Brain microvascular endothelial cell (primary cell): ENCODE data around the gene RPS3.

Experiments used
- DNase-seq: peaks from one replicate; pipeline ENCODE4 v3.0.0-alpha.2; 2020
- H3K27ac ChIP-seq: fragments of 250-450 bp; sonication (Bioruptor Pico); 2 replicates; pipeline ENCODE4 v1.5.1; 2020; ENCODE audit warnings: mild to moderate bottlenecking, moderate library complexity
- H3K27me3 ChIP-seq: fragments of 250-450 bp; sonication (Bioruptor Pico); replicated peaks from 2 replicates; pipeline ENCODE4 v1.5.1; 2020; ENCODE audit warnings: mild to moderate bottlenecking
- H3K36me3 ChIP-seq: fragments of 250-450 bp; sonication (Bioruptor Pico); replicated peaks from 2 replicates; pipeline ENCODE4 v1.5.1; 2020; ENCODE audit warnings: mild to moderate bottlenecking
- H3K4me3 ChIP-seq: 2 replicates; pipeline ENCODE4 v1.5.1; 2011; ENCODE audit warnings: low read depth, mild to moderate bottlenecking, control low read depth, low read length, moderate library complexity
- CTCF ChIP-seq: IDR thresholded peaks from 2 replicates; pipeline ENCODE4 v1.5.1; 2011; ENCODE audit warnings: low read depth, mild to moderate bottlenecking, moderate library complexity, low read length, control low read depth, inconsistent platforms; ENCODE audit errors: missing control alignments
- in situ Hi-C: cut with HindIII; loops from 2 replicates; pipeline ENCODE4 v1.10.0; 2017; ENCODE audit warnings: low sequenced_read_pairs, low pct_ligation_motif_present

Gene RPS3

GRCh38 chr11:75442161-75442885, 43.0 kb downstream of the RPS3 start:
- no peak overlapping the region for H3K4me3 ChIP-seq
- no peak overlapping the region for H3K27ac ChIP-seq
- H3K27me3 ChIP-seq = no peaks in the 10 kb centered on the region
- DNase-seq = no peak
- TF ChIP-seq CTCF = no peak
- no peaks in the 10 kb centered on the region for H3K36me3 ChIP-seq
- in situ Hi-C loops = loop anchor here (10.0 kb wide), 1 partner anchor 72 kb away; no protein-coding TSS in a partner anchor

GRCh38 chr11:75443043-75443442, 43.7 kb downstream of the RPS3 start:
- TF ChIP-seq CTCF = no peak
- Histone ChIP-seq H3K27me3 (no peaks in the 10 kb centered on the region), H3K27ac (no peak overlapping the region), H3K36me3 (no peaks in the 10 kb centered on the region), H3K4me3 (no peak overlapping the region)
- in situ Hi-C loops = loop anchor here (10.0 kb wide), 1 partner anchor 72 kb away; no protein-coding TSS in a partner anchor
- no peak for DNase-seq

GRCh38 chr11:75445315-75445953, 46.1 kb downstream of the RPS3 start:
- peak; percentile 96 for TF ChIP-seq CTCF
- no peaks in the 10 kb centered on the region for H3K36me3 ChIP-seq
- in situ Hi-C loops = loop anchor here (10.0 kb wide), 1 partner anchor 69 kb away; no protein-coding TSS in a partner anchor
- no peak overlapping the region for H3K27ac ChIP-seq
- no peaks in the 10 kb centered on the region for H3K27me3 ChIP-seq
- peak; percentile 39 for DNase-seq
- no peak overlapping the region for H3K4me3 ChIP-seq

- in situ Hi-C loops = loop anchor here (10.0 kb wide), 1 partner anchor 67 kb away; no protein-coding TSS in a partner anchor
- no peak for TF ChIP-seq CTCF
- no peak for DNase-seq
- Histone ChIP-seq H3K27me3 (no peaks in the 10 kb centered on the region), H3K27ac (no peak overlapping the region), H3K36me3 (no peaks in the 10 kb centered on the region), H3K4me3 (no peak overlapping the region)
Measured at GRCh38 chr11:75447415-75447814, 48.1 kb downstream of the RPS3 start.

- no peaks in the 10 kb centered on the region for H3K36me3 ChIP-seq
- in situ Hi-C loops = loop anchor here (10.0 kb wide), 1 partner anchor 66 kb away; no protein-coding TSS in a partner anchor
- no peak overlapping the region for H3K27ac ChIP-seq
- no peak for TF ChIP-seq CTCF
- H3K4me3 ChIP-seq = no peak overlapping the region
- H3K27me3 ChIP-seq = no peaks in the 10 kb centered on the region
- no peak for DNase-seq
Measured at GRCh38 chr11:75449271-75449670, 50.0 kb downstream of the RPS3 start.
